ENCODE data around the gene FABP3.

- TF ChIP-seq POLR2A (IDR thresholded peaks at IDR 0.05; ENCODE audit: low read length), result no peak
- no peak for TF ChIP-seq GATA1 (IDR thresholded peaks at IDR 0.05; ENCODE audit: low read depth, low read length)
These were observed 6.1 kb downstream of the FABP3 start for GRCh38 chr1:31366796-31367195.

All from erythroblast (primary cell).